GM21737 (cell line): ENCODE results near the gene GNLY.

Source experiments
- ATAC-seq: cut with Tn5 transposase; IDR thresholded peaks from one replicate; pipeline ENCODE4 v1.9.1; 2021; ENCODE audit warnings: mild to moderate bottlenecking, moderate library complexity; ENCODE audit not compliant: unreplicated experiment

Gene GNLY

DNA sequence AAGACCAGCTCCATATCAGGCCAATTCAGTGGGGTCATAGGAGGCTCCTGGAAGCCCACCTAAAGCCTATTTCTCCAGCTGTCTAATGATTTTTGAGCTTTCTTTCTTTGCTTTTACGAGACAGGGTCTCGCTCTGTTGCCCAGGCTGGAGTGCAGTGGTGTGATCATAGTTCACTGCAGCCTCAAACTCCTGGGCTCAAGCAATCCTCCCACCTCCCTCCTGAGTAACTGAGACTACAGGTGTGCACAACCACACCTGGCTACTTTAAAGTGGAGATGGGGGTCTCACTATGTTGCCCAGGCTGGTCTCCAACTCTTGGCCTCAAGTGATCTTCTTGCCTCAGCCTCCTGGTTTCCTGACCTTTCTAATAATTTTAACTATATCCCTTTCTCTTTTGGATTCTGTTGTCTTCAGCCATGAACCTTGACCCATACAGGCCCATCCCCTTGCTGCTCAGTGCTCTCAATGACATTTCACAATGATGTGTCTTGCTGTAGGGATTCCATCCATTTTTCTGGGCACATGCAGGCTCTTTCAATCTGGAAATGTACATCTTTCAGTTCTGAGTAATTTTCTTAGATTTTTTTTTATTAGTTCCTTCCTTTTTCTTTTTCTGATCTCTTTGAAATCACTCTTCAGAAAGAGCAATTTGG lies 29.7 kb downstream of the GNLY start:
- no peak for ATAC-seq

DNA sequence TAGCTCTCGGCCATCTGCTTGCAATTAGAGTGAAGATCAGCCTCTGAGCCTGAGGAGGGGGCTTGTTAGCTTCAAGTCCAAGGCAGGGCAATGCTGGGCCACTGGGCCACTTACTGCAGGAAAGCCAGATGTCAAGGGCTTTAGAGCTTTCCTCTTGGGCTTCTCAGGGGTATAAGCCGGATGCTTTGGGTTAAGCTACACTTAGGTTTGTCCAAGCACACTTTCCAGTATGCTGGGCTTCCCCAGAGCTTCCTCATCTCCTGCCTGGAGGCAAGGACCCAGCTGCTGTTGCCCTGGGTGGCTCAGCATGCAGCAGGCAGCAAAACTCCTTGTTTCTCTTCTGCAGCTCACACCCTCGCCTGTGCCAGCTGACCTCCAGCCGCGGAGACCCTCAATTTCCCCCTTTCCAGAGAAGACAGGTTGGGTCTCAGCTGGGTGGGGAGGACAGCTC lies 30.6 kb downstream of the GNLY start:
- ATAC-seq, result no peak

DNA sequence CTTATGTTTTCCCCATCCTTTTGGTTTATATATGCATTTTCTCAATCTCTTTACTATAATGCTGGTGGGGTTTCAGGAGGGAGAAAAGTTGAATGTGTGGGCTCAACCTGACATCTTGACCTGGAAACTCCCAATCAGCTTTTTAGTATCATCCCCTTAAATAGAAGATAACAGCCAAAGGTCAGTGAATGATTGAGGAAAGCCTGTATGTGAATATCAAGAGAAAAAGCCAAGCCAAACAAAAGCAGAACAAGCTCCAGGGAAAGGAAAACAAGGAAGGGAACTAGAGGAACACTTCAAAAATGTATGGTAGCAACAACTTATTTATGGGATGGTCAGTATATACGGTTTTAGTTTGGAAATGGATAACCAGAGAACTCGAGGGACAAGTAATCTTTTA lies 31.3 kb downstream of the GNLY start:
- ATAC-seq, result no peak

- ATAC-seq, result no peak
Measured at GRCh38 chr2:85727798-85728197, 33.6 kb downstream of the GNLY start.

GRCh38 chr2:85728342-85728741 lies 34.2 kb downstream of the GNLY start:
- no peak for ATAC-seq

GRCh38 chr2:85728883-85729824 lies 35.0 kb downstream of the GNLY start:
- no peak for ATAC-seq

GRCh38 chr2:85729825-85730510 lies 35.8 kb downstream of the GNLY start:
- ATAC-seq, result no peak

- ATAC-seq, result no peak
Measured at GRCh38 chr2:85730686-85731230, 36.6 kb downstream of the GNLY start.

GRCh38 chr2:85731606-85732005 lies 37.4 kb downstream of the GNLY start:
- ATAC-seq, result no peak

- ATAC-seq, result no peak
Measured at GRCh38 chr2:85732467-85733120, 38.4 kb downstream of the GNLY start.

DNA sequence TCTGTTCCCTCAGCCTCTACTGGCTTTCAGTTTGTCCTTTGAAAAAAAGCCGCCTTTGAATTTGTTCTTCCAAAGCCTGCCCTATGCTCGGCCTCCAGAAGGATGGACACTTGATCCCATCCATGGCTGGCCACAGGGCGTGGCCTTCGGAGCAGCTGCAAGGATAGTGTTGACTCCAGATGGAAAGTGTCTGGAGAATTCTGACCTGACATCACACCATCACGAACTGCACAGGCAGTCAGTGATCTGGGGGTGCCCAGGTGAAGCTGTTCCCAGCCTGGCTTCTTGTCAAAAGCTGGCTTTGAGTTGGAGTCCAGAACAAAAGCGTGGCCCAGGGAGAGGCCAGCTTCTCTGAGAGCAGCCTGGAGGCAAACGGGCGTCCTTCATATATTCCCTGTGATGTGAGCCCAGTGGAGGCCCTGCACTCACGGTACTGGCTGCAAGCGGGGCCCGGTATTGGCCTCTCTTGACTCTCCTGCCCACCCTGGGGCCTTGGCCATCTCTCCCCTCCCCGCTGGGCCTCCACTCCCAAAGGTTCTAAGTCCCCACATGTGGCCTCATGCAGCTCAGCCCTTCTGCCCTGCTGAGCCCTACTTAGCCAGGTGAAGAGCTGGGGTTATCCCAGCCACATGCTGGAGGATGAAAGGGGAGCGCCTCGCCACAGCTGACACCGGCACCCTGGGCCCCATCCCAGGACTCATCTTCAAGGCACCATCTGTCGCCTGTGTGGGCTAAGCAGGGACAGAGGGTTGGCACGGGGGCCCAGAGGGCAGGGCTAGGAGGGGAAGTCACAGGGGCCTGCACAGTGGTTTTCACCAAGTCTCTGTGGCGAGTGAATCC lies 39.2 kb downstream of the GNLY start:
- no peak for ATAC-seq

GRCh38 chr2:85734015-85734414 lies 39.9 kb downstream of the GNLY start:
- ATAC-seq, result no peak

DNA sequence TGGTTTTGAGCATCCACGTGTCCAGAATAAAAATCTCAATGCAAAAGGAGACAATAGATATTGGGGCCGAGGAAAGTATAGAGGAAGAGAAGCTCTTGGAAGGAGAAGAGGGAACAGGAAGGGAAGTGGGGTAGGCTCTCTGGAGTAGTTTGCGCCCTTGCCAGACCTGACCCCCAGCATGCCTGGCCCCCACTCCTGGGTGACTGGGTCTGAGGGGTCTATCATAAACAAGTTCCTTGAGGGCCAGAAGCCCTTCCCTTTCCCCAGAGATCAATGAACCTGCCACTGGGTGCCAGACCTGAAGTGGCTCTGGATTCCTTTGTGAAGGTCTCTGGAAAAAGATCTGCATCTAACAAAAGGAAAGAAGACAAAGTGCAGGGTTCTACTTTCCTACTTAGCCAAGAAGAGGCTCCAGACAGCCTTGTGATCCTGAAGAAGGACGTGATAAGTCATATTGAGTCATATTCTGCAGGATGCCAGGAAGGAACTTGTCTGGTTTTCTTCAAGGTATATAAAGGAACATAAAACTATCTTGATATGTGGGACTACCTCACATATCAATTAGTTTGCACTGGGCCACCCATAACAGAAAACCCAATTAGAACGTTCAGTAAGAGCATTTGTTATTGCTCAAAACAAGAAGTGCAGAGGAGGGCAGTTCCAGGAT lies 40.9 kb downstream of the GNLY start:
- ATAC-seq, result no peak

DNA sequence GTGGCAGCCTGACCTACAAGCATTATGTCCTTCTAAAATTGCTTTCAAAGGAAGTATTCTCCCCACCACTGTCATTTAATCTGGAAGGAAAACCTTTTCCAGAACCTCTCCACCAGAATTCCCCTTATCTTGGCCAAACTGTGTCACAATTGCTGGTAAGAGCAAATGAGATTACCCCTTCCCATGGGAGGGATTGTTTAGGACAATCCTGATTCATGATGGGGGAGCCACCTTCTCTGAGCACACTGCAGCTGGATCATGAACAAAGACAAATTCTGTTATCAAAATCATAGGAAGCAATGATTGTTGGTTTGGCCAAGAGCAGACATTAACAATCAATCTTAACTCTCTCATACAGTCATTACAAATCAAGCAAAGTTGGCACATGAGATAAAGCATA lies 41.5 kb downstream of the GNLY start:
- no peak for ATAC-seq

DNA sequence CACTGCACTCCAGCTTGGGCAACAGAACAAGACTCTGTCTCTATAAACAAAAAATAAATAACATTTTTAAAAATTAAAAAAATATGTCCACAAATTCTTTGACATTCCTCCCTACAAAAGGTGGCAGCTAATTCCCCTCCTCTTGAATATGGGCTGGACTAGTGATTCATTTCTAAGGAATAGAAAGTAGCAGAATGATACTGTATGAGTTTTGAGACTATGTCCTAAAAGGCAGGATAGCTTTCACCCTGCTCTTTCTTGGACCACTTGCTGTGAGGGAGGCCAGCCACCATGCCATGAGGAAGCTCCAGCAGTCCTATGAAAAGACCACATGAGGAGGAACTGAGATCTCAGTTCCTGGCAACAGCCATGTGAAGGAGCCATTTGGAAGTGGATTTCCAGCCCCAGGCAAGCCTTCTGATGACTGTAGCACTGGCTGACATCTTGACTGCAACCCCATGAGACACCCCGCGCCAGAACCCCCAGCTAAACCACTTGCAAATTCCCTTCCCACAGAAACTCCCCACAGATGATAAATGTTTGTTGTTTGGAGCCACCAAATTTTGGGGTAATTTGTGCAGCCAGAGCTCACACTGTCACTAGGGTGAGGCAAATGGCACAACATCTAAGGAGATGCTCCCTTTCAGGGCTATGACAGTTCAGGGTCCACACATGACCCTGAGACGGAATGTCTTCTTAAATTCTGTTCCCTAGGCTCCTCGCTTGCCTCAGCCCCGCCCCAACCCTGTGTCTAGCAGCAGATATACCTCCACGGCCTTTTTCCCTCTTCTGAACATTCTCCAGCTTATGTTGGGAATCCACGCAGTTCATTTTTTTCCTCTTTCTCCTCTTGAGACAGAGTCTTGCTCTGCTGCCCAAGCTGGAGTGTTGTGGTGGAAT lies 42.5 kb downstream of the GNLY start:
- ATAC-seq, result no peak

GRCh38 chr2:85737481-85737880 lies 43.3 kb downstream of the GNLY start:
- no peak for ATAC-seq

DNA sequence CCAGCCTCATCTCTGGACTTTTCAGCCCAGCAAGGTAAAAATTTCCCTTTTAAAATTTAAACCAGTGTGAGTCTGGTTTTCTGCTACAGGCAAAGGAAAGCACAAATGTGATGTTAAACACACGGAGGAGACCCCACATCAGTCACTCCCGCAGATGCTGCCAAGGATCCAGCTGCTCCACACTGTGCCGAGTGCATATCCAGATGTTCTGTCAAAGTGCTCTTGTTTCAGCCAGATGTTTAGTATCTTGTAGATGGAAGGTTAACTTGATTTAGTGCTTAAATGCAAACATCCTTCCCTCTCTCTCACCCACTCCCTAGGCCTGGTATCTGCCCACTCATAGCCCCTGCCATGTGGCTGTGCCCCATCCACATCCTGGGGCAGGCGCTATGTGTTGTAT lies 43.8 kb downstream of the GNLY start:
- ATAC-seq, result no peak

GRCh38 chr2:85740193-85740592 lies 46.0 kb downstream of the GNLY start:
- no peak for ATAC-seq
